HepG2 (cell line): Measurements from ENCODE around the gene HOXA7. TPM values are rescaled to one million over a fixed set of nuclear protein-coding genes. Genes with fewer than 3 reads are reported as not detected.

Source experiments
- ATF7-NPFF ChIP-seq: sonication (generic); formaldehyde crosslinking; IDR thresholded peaks from 2 replicates; pipeline ENCODE4 v1.8.1; 2023; ENCODE audit warnings: mild to moderate bottlenecking, low read depth, missing genetic modification reagents, moderate library complexity
- BCL6 ChIP-seq: IDR thresholded peaks from 2 replicates; pipeline ENCODE4 v1.6.1; 2016; ENCODE audit warnings: missing genetic modification reagents, missing compliant biosample characterization
- FOXP1 ChIP-seq, 2 experiments: fragments of 450-650 bp in 1 of 2; IDR thresholded peaks; 2 replicates each; pipeline ENCODE4 v1.6.1; 2017 to 2018; ENCODE audit warnings: antibody characterized with exemption in 1 of 2
- KLF11 ChIP-seq: IDR thresholded peaks from 2 replicates; pipeline ENCODE4 v1.6.1; 2016; ENCODE audit warnings: missing compliant biosample characterization
- MIER2 ChIP-seq: IDR thresholded peaks from 2 replicates; pipeline ENCODE4 v1.6.1; 2016; ENCODE audit warnings: missing biosample characterization, missing genetic modification reagents
- SATB2 ChIP-seq: sonication (generic); formaldehyde crosslinking; IDR thresholded peaks from 2 replicates; pipeline ENCODE4 v1.5.0; 2020; ENCODE audit warnings: missing genetic modification reagents
- SRY ChIP-seq: sonication (generic); formaldehyde crosslinking; IDR thresholded peaks from 2 replicates; pipeline ENCODE4 v1.8.0; 2022; ENCODE audit warnings: mild to moderate bottlenecking, missing genetic modification reagents
- TCF7 ChIP-seq: sonication (generic); IDR thresholded peaks from 2 replicates; pipeline ENCODE4 v1.6.1; 2016; ENCODE audit warnings: antibody characterized with exemption, low read depth
- polyA plus RNA-seq, 8 experiments: library from polyadenylated mRNA; depleted of rRNA in 3 of 8; stranded (reverse) in 7 of 8; unstranded in 1 of 8; fragments of >200 nt; fragmentation: Illumina TruSeq in 4 of 8; extraction: Trizol in 4 of 8; gene quantifications; 2 replicates each; pipeline versions ENCODE4 v1.2.1 to v1.2.3, GENCODE V29; 2011 to 2016; ENCODE audit warnings: low read depth in 4 of 8, missing spikeins in 1 of 8, mixed read lengths in 1 of 8; ENCODE audit not compliant: insufficient read depth in 1 of 8
- total RNA-seq, 5 experiments: library from RNA; depleted of rRNA; stranded (reverse); fragments of >200 nt; fragmentation: Illumina TruSeq; extraction: Trizol; gene quantifications; 2 replicates each; pipeline ENCODE4 v1.2.3, GENCODE V29; 2016; ENCODE audit warnings: low read depth in 1 of 5
- TF ChIP-seq, protein P1 (sequence below), 2 experiments: sonication (generic) in 1 of 2; formaldehyde crosslinking in 1 of 2; IDR thresholded peaks; 2 replicates each; pipeline versions ENCODE4 v1.6.1 to v1.9.0; 2014 to 2022; ENCODE audit warnings: antibody characterized with exemption in 1 of 2, borderline replicate concordance in 1 of 2, inconsistent platforms in 1 of 2, low read depth in 1 of 2, missing genetic modification reagents in 1 of 2
- TF ChIP-seq, protein P2 (sequence below): sonication (generic); formaldehyde crosslinking; IDR thresholded peaks from 2 replicates; pipeline ENCODE4 v1.8.1; 2023; ENCODE audit warnings: missing genetic modification reagents, inconsistent platforms, borderline replicate concordance
- TF ChIP-seq, protein P3 (sequence below): IDR thresholded peaks from 2 replicates; pipeline ENCODE4 v1.6.1; 2016; ENCODE audit warnings: low read depth, missing genetic modification reagents, missing compliant biosample characterization
- TF ChIP-seq, protein P4 (sequence below): sonication (generic); formaldehyde crosslinking; IDR thresholded peaks from 2 replicates; pipeline ENCODE4 v1.9.0; 2021; ENCODE audit warnings: missing genetic modification reagents, borderline replicate concordance
- TF ChIP-seq, protein P5 (sequence below): IDR thresholded peaks from 2 replicates; pipeline ENCODE4 v1.6.1; 2016; ENCODE audit warnings: control low read depth

The HOXA7 gene
- total and polyA plus RNA-seq, 2 of the 13 experiments (the other 11 are each of a cell fraction or from before 2014, with no cell fraction given), result 0.05 TPM; not detected in 1

DNA sequence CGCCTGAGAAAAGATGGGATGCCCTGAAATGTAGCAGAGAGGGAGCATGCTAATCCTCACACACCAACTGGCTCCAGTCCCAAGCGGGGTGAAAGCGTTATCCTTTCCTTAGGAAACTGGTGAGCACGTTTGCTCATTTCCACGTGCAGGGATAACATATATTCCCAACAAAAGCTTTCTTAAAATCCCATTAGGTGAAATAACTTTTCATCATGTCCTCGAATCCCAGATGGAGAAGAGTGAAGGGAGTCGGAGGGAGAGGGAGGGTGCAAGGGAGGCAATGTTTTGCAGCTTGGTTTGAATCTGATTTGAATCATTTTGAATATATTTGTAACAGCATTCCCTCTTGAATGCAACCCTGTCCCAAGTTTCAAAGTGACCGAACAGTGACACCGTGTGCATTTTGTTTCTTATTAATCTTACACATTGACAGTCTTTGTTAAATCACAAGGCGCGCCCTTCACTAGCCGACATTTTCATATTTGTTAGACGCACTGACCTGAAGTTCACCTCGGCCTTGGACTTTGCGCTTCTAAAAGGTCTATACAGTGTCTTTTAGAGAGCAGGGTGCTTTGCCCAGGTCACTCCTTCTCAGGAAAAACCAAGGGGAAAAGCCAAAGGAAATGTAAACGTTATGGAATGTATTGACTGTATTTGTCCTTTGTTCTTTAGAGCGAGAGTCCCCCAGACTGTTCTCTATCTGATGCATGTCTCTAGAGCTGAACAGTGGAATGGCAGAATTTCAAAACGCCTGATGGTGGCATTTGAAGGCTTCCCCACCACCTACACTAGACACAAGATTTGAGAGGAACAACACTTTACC is 22.9 kb downstream of the HOXA7 start (continued):
- TF ChIP-seq, protein P1, sequence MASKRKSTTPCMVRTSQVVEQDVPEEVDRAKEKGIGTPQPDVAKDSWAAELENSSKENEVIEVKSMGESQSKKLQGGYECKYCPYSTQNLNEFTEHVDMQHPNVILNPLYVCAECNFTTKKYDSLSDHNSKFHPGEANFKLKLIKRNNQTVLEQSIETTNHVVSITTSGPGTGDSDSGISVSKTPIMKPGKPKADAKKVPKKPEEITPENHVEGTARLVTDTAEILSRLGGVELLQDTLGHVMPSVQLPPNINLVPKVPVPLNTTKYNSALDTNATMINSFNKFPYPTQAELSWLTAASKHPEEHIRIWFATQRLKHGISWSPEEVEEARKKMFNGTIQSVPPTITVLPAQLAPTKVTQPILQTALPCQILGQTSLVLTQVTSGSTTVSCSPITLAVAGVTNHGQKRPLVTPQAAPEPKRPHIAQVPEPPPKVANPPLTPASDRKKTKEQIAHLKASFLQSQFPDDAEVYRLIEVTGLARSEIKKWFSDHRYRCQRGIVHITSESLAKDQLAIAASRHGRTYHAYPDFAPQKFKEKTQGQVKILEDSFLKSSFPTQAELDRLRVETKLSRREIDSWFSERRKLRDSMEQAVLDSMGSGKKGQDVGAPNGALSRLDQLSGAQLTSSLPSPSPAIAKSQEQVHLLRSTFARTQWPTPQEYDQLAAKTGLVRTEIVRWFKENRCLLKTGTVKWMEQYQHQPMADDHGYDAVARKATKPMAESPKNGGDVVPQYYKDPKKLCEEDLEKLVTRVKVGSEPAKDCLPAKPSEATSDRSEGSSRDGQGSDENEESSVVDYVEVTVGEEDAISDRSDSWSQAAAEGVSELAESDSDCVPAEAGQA (IDR thresholded peaks at IDR 0.05; ENCODE audit: low read depth), result no peak
- TF ChIP-seq, protein P1 (CRISPR knock-in tag; IDR thresholded peaks at IDR 0.05; ENCODE audit: borderline replicate concordance), result no peak
- TF ChIP-seq SRY (no peak), FOXP1 (IDR thresholded peaks at IDR 0.05) (no peak), FOXP1 (CRISPR knock-in tag; IDR thresholded peaks at IDR 0.05) (peak; percentile 59; the same call in 1 of the 2 replicates), KLF11 (CRISPR knock-in tag) (no peak), TCF7 (peak; percentile 57; the same call in 1 of the 2 replicates), ATF7-NPFF (no peak), BCL6 (CRISPR knock-in tag) (peak; percentile 92), MIER2 (no peak), SATB2 (CRISPR knock-in tag) (no peak)
- TF ChIP-seq, protein P2, sequence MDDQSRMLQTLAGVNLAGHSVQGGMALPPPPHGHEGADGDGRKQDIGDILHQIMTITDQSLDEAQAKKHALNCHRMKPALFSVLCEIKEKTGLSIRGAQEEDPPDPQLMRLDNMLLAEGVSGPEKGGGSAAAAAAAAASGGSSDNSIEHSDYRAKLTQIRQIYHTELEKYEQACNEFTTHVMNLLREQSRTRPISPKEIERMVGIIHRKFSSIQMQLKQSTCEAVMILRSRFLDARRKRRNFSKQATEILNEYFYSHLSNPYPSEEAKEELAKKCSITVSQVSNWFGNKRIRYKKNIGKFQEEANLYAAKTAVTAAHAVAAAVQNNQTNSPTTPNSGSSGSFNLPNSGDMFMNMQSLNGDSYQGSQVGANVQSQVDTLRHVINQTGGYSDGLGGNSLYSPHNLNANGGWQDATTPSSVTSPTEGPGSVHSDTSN, result no peak
- TF ChIP-seq, protein P3, sequence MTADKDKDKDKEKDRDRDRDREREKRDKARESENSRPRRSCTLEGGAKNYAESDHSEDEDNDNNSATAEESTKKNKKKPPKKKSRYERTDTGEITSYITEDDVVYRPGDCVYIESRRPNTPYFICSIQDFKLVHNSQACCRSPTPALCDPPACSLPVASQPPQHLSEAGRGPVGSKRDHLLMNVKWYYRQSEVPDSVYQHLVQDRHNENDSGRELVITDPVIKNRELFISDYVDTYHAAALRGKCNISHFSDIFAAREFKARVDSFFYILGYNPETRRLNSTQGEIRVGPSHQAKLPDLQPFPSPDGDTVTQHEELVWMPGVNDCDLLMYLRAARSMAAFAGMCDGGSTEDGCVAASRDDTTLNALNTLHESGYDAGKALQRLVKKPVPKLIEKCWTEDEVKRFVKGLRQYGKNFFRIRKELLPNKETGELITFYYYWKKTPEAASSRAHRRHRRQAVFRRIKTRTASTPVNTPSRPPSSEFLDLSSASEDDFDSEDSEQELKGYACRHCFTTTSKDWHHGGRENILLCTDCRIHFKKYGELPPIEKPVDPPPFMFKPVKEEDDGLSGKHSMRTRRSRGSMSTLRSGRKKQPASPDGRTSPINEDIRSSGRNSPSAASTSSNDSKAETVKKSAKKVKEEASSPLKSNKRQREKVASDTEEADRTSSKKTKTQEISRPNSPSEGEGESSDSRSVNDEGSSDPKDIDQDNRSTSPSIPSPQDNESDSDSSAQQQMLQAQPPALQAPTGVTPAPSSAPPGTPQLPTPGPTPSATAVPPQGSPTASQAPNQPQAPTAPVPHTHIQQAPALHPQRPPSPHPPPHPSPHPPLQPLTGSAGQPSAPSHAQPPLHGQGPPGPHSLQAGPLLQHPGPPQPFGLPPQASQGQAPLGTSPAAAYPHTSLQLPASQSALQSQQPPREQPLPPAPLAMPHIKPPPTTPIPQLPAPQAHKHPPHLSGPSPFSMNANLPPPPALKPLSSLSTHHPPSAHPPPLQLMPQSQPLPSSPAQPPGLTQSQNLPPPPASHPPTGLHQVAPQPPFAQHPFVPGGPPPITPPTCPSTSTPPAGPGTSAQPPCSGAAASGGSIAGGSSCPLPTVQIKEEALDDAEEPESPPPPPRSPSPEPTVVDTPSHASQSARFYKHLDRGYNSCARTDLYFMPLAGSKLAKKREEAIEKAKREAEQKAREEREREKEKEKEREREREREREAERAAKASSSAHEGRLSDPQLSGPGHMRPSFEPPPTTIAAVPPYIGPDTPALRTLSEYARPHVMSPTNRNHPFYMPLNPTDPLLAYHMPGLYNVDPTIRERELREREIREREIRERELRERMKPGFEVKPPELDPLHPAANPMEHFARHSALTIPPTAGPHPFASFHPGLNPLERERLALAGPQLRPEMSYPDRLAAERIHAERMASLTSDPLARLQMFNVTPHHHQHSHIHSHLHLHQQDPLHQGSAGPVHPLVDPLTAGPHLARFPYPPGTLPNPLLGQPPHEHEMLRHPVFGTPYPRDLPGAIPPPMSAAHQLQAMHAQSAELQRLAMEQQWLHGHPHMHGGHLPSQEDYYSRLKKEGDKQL (CRISPR knock-in tag), result 0 out of 2 replicates have a peak, but pooled peaks have one; percentile 46
- TF ChIP-seq, protein P4, sequence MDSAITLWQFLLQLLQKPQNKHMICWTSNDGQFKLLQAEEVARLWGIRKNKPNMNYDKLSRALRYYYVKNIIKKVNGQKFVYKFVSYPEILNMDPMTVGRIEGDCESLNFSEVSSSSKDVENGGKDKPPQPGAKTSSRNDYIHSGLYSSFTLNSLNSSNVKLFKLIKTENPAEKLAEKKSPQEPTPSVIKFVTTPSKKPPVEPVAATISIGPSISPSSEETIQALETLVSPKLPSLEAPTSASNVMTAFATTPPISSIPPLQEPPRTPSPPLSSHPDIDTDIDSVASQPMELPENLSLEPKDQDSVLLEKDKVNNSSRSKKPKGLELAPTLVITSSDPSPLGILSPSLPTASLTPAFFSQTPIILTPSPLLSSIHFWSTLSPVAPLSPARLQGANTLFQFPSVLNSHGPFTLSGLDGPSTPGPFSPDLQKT (CRISPR knock-in tag), result no peak
- TF ChIP-seq, protein P5, sequence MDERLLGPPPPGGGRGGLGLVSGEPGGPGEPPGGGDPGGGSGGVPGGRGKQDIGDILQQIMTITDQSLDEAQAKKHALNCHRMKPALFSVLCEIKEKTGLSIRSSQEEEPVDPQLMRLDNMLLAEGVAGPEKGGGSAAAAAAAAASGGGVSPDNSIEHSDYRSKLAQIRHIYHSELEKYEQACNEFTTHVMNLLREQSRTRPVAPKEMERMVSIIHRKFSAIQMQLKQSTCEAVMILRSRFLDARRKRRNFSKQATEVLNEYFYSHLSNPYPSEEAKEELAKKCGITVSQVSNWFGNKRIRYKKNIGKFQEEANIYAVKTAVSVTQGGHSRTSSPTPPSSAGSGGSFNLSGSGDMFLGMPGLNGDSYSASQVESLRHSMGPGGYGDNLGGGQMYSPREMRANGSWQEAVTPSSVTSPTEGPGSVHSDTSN (CRISPR knock-in tag), result no peak
